H9 (cell line): Measurements from ENCODE around the gene IRF2BPL. TPM values are rescaled to one million over a fixed set of nuclear protein-coding genes. Genes with fewer than 3 reads are reported as not detected.

Source experiments
- DNase-seq: peaks from one replicate; pipeline ENCODE4 v3.0.0-alpha.2; 2017
- H2AFZ ChIP-seq: one replicate; pipeline ENCODE4 v1.6.1; 2013; ENCODE audit warnings: mild to moderate bottlenecking, low read length, control low read depth, moderate library complexity
- H2AK5ac ChIP-seq: 2 replicates; pipeline ENCODE4 v1.6.1; 2013; ENCODE audit warnings: low read length, control low read depth, mixed read lengths; ENCODE audit not compliant: insufficient read length
- H2BK120ac ChIP-seq: one replicate; pipeline ENCODE4 v1.6.1; 2013; ENCODE audit warnings: low read depth, mild to moderate bottlenecking, low read length, control low read depth, inconsistent platforms; ENCODE audit not compliant: poor library complexity, severe bottlenecking
- H2BK12ac ChIP-seq: 2 replicates; pipeline ENCODE4 v1.6.1; 2013; ENCODE audit warnings: low read length, control low read depth, mixed read lengths, low read depth; ENCODE audit not compliant: insufficient read length
- H2BK15ac ChIP-seq: 2 replicates; pipeline ENCODE4 v1.6.1; 2013; ENCODE audit warnings: low read depth, low read length, control low read depth
- H2BK20ac ChIP-seq: one replicate; pipeline ENCODE4 v1.6.1; 2013; ENCODE audit warnings: low read depth, mild to moderate bottlenecking, low read length, control low read depth, inconsistent platforms; ENCODE audit not compliant: poor library complexity, severe bottlenecking
- H2BK5ac ChIP-seq: 2 replicates; pipeline ENCODE4 v1.6.1; 2013; ENCODE audit warnings: low read length, control low read depth, mixed read lengths; ENCODE audit not compliant: insufficient read length
- H3K14ac ChIP-seq: 2 replicates; pipeline ENCODE4 v1.6.1; 2013; ENCODE audit warnings: low read length, control low read depth; ENCODE audit not compliant: insufficient read depth
- H3K18ac ChIP-seq: 2 replicates; pipeline ENCODE4 v1.6.1; 2013; ENCODE audit warnings: low read depth, mild to moderate bottlenecking, mixed read lengths, low read length, control low read depth; ENCODE audit not compliant: insufficient read length
- H3K23ac ChIP-seq: 2 replicates; pipeline ENCODE4 v1.6.1; 2013; ENCODE audit warnings: low read length, control low read depth, mixed read lengths, low read depth; ENCODE audit not compliant: insufficient read length
- H3K23me2 ChIP-seq: 2 replicates; pipeline ENCODE4 v1.6.1; 2013; ENCODE audit warnings: low read depth, mild to moderate bottlenecking, mixed read lengths, low read length, control low read depth; ENCODE audit not compliant: insufficient read length, poor library complexity, severe bottlenecking
- H3K27ac ChIP-seq: 2 replicates; pipeline ENCODE4 v1.5.1; 2013; ENCODE audit warnings: low read length, control low read depth, mixed read lengths, low read depth; ENCODE audit not compliant: insufficient read length
- H3K27me3 ChIP-seq: 2 replicates; pipeline ENCODE4 v1.6.1; 2013; ENCODE audit warnings: low read length, control low read depth, inconsistent platforms; ENCODE audit not compliant: insufficient read depth
- H3K4ac ChIP-seq: 2 replicates; pipeline ENCODE4 v1.6.1; 2013; ENCODE audit warnings: low read depth, mild to moderate bottlenecking, control low read depth, inconsistent platforms, low read length, moderate library complexity
- H3K4me1 ChIP-seq: 2 replicates; pipeline ENCODE4 v1.6.1; 2013; ENCODE audit warnings: low read length, control low read depth, inconsistent platforms; ENCODE audit not compliant: insufficient read depth
- H3K4me2 ChIP-seq: 2 replicates; pipeline ENCODE4 v1.6.1; 2013; ENCODE audit warnings: low read length, control low read depth, mixed read lengths; ENCODE audit not compliant: insufficient read length, insufficient read depth
- H3K56ac ChIP-seq: 2 replicates; pipeline ENCODE4 v1.6.1; 2013; ENCODE audit warnings: low read depth, mild to moderate bottlenecking, mixed read lengths, low read length, control low read depth; ENCODE audit not compliant: insufficient read length
- H3K79me1 ChIP-seq: 2 replicates; pipeline ENCODE4 v1.6.1; 2013; ENCODE audit warnings: low read depth, mild to moderate bottlenecking, moderate library complexity, low read length, control low read depth, inconsistent platforms; ENCODE audit not compliant: insufficient read depth, poor library complexity, severe bottlenecking
- H3K79me2 ChIP-seq: 2 replicates; pipeline ENCODE4 v1.6.1; 2013; ENCODE audit warnings: low read length, control low read depth, inconsistent platforms; ENCODE audit not compliant: insufficient read depth
- H3K9ac ChIP-seq: 2 replicates; pipeline ENCODE4 v1.6.1; 2013; ENCODE audit warnings: low read length, control low read depth, mixed read lengths; ENCODE audit not compliant: insufficient read length; ENCODE audit errors: extremely low read depth
- H3K9me3 ChIP-seq: one replicate; pipeline ENCODE4 v1.6.1; 2013; ENCODE audit warnings: low read depth, low read length, inconsistent platforms; ENCODE audit not compliant: control insufficient read depth
- H3T11ph ChIP-seq: one replicate; pipeline ENCODE4 v1.6.1; 2013; ENCODE audit warnings: mild to moderate bottlenecking, low read length, control low read depth, inconsistent platforms
- H4K20me1 ChIP-seq: one replicate; pipeline ENCODE4 v1.6.1; 2013; ENCODE audit not compliant: control insufficient read depth, insufficient read length, insufficient read depth
- H4K5ac ChIP-seq: 2 replicates; pipeline ENCODE4 v1.6.1; 2013; ENCODE audit warnings: low read depth, mild to moderate bottlenecking, mixed read lengths, low read length, control low read depth; ENCODE audit not compliant: insufficient read length
- H4K8ac ChIP-seq: replicated peaks from 2 replicates; pipeline ENCODE4 v1.6.1; 2013; ENCODE audit warnings: low read length, control low read depth, mixed read lengths, low read depth; ENCODE audit not compliant: insufficient read length
- H4K91ac ChIP-seq: 2 replicates; pipeline ENCODE4 v1.6.1; 2013; ENCODE audit warnings: low read depth, mild to moderate bottlenecking, moderate library complexity, mixed read lengths, low read length, control low read depth; ENCODE audit not compliant: insufficient read length
- H3K27ac Mint-ChIP-seq, 3 experiments: 2 replicates in 2 of 3; 3 replicates in 1 of 3; pipeline ENCODE4 v1.8.0; 2020 to 2021; ENCODE audit warnings: mixed read lengths in 3 of 3, mild to moderate bottlenecking in 1 of 3, moderate library complexity in 1 of 3
- H3K27me3 Mint-ChIP-seq: 2 replicates; pipeline ENCODE4 v1.8.0; 2021; ENCODE audit warnings: low read depth, mild to moderate bottlenecking, moderate library complexity, mixed read lengths
- H3K36me3 Mint-ChIP-seq, 3 experiments: 2 replicates in 2 of 3; 3 replicates in 1 of 3; pipeline ENCODE4 v1.8.0; 2020 to 2021; ENCODE audit warnings: low read depth in 3 of 3, mixed read lengths in 3 of 3; ENCODE audit not compliant: insufficient read depth in 1 of 3
- H3K4me1 Mint-ChIP-seq, 2 experiments: 2 replicates each; pipeline ENCODE4 v1.8.0; 2020; ENCODE audit warnings: mixed read lengths in 2 of 2
- H3K4me3 Mint-ChIP-seq, 2 experiments: 2 replicates in 1 of 2; 3 replicates in 1 of 2; pipeline ENCODE4 v1.8.0; 2020 to 2021; ENCODE audit warnings: mild to moderate bottlenecking in 2 of 2, mixed read lengths in 2 of 2, moderate library complexity in 1 of 2
- H3K9me3 Mint-ChIP-seq, 2 experiments: 2 replicates in 1 of 2; 3 replicates in 1 of 2; pipeline ENCODE4 v1.8.0; 2020; ENCODE audit warnings: mild to moderate bottlenecking in 2 of 2, mixed read lengths in 2 of 2, moderate library complexity in 1 of 2
- CTCF ChIP-seq: fragments of 200-600 bp; sonication (generic); conservative IDR thresholded peaks from 3 replicates; pipeline ENCODE4 v1.8.0; 2021; ENCODE audit warnings: antibody characterized with exemption, mild to moderate bottlenecking
- WGBS: extraction: QIAGEN DNeasy Blood & Tissue Kit; methylation state at CpG from one replicate; pipeline ENCODE4 v1.1.7; 2013; ENCODE audit warnings: missing lambda C conversion rate, low lambda C conversion rate, mixed read lengths; ENCODE audit not compliant: insufficient read length; ENCODE audit errors: extremely low coverage; 5-methylcytosine and 5-hydroxymethylcytosine counted together
- total RNA-seq: library from RNA; stranded (reverse); gene quantifications from 2 replicates; pipeline ENCODE4 v1.2.1, GENCODE V29; 2021

The IRF2BPL gene
- total RNA-seq, 1 experiment from 2014 or later: 59.0 TPM

GRCh38 chr14:77061630-77062257, 33.2 kb upstream of the IRF2BPL start:
- no peak for TF ChIP-seq CTCF
- no peak overlapping the region for H3K27ac ChIP-seq
- H3T11ph ChIP-seq: no peak overlapping the region
- no peak overlapping the region for H4K8ac ChIP-seq
- no peak overlapping the region for H3K4ac ChIP-seq
- Mint-ChIP-seq H3K36me3 (no peaks in the 10 kb centered on the region), H3K9me3 (no peaks in the 10 kb centered on the region; a peak in 2 of 5 replicates), H3K27ac (no peak overlapping the region; a peak in 1 of 7 replicates), H3K4me3 (no peak overlapping the region), H3K4me1 (peaks cover 17 to 23% of the 10 kb centered on the region in 2 experiments), H3K27me3 (peaks cover 7% of the 10 kb centered on the region; the same call in 1 of the 2 replicates)
- H3K27me3 ChIP-seq: no peaks in the 10 kb centered on the region
- H3K79me2 ChIP-seq: no peaks in the 10 kb centered on the region
- H3K18ac ChIP-seq: no peak overlapping the region
- H2BK120ac ChIP-seq: no peak overlapping the region
- H3K4me2 ChIP-seq: no peak overlapping the region
- DNase-seq: no peak
- H3K79me1 ChIP-seq: no peaks in the 10 kb centered on the region
- H2BK12ac ChIP-seq: no peak overlapping the region
- H4K5ac ChIP-seq: no peak overlapping the region
- H2AK5ac ChIP-seq: no peak overlapping the region
- WGBS: no CpG with 5 or more reads among the region's 12 CpGs
- H3K9me3 ChIP-seq: no peaks in the 10 kb centered on the region
- H4K91ac ChIP-seq: no peak overlapping the region
- H3K9ac ChIP-seq: no peak overlapping the region
- no peak overlapping the region for H3K14ac ChIP-seq
- H4K20me1 ChIP-seq: no peaks in the 10 kb centered on the region
- H3K56ac ChIP-seq: no peak overlapping the region
- H2BK20ac ChIP-seq: no peak overlapping the region
- H3K23ac ChIP-seq: no peak overlapping the region
- H2AFZ ChIP-seq: no peak overlapping the region
- H2BK15ac ChIP-seq: no peak overlapping the region
- peaks cover 5% of the 10 kb centered on the region; the same call in 1 of the 2 replicates for H3K4me1 ChIP-seq
- no peaks in the 10 kb centered on the region for H3K23me2 ChIP-seq
- no peak overlapping the region for H2BK5ac ChIP-seq
